AG09319 (cell line): ENCODE data around the gene C12orf76.
A peak's percentile ranks its signal among the peaks of the same experiment; 100 is the strongest.
"Not testable (repeated sequence)": the region's sequence is repeated elsewhere in the genome, so short reads cannot be mapped to it uniquely, and the experiment has no call there.

ENCODE experiments used
- DNase-seq: peaks from one replicate; pipeline ENCODE4 v3.0.0-alpha.2; 2010; ENCODE audit warnings: low read depth; ENCODE audit errors: extremely low read depth
- TF ChIP-seq, protein P1 (sequence below): IDR thresholded peaks from 2 replicates; pipeline ENCODE4 v1.5.1; 2011; ENCODE audit warnings: low read depth, mild to moderate bottlenecking, inconsistent platforms, low read length, moderate library complexity

The C12orf76 gene

DNA sequence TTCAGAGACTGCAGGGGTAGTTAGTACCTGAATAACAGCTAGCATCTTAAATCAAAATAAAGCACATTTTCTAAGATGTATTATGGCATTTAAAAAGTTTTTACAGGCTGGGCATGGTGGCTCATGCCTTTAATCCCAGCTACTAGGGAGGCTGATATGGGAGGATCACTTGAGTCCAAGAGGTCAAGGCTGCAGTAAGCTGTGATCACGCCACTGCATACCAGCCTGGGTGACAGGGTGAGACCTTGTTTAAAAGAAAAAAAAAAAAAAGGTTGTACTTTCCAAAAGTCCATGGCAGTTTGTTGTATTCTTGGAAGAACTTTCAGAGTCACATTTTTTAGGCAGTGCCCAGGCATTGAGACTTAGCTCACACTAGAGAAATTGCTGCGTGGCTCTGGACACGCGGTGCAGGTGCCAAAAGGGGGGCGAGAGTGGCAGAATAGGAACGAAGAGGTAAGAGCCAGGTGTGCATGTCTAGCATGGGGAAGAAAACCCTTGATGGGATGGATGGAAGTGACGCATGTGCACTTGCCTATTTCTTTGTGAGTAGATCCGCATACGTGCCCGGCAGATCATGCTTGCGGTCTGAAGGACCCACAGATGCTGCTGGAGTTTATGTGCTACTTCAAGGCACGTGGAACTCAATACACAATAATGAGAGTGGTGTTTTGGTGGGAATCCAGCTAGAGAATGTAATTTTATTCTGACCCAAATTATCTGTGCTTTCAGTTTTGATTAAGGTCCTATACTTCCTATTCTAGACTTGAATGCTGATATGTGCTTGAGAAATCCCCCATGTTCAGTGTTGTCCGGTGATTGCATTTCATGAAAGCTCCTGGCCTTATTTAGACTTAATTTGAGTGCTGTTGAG is 37.2 kb downstream of the C12orf76 start:
- TF ChIP-seq, protein P1, sequence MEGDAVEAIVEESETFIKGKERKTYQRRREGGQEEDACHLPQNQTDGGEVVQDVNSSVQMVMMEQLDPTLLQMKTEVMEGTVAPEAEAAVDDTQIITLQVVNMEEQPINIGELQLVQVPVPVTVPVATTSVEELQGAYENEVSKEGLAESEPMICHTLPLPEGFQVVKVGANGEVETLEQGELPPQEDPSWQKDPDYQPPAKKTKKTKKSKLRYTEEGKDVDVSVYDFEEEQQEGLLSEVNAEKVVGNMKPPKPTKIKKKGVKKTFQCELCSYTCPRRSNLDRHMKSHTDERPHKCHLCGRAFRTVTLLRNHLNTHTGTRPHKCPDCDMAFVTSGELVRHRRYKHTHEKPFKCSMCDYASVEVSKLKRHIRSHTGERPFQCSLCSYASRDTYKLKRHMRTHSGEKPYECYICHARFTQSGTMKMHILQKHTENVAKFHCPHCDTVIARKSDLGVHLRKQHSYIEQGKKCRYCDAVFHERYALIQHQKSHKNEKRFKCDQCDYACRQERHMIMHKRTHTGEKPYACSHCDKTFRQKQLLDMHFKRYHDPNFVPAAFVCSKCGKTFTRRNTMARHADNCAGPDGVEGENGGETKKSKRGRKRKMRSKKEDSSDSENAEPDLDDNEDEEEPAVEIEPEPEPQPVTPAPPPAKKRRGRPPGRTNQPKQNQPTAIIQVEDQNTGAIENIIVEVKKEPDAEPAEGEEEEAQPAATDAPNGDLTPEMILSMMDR: no peak
- DNase-seq: no peak

DNA sequence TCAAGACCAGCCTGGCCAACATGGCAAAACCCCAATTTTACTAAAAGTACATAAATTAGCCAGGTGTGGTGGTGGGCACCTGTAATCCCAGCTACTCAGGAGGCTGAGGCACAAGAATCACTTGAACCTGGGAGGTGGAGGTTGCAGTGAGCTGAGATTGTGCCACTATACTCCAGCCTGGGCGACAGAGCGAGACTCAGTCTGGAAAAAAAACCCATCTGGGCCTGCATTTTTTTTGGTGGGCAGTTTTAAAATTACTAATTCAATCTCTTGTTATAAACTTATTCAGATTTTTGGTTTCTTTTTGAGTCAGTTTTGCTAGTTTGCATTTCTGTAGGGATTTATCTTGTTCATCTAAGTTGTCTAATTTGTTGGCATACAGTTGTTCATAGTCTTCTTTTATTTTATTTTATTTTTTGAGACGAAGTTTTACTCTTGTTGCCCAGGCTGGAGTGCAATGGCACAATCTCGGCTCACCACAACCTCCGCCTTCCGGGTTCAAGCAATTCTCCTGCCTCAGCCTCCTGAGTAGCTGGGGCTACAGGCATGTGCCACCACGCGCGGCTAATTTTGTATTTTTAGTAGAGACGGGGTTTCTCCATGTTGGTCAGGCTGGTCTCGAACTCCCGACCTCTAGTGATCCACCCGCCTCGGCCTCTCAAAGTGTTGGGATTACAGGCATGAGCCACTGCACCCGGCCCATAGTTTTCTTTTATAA is 39.5 kb downstream of the C12orf76 start:
- DNase-seq: not testable (repeated sequence)

GRCh38 chr12:110007881-110008280 is 40.4 kb downstream of the C12orf76 start:
- DNase-seq: no peak
- TF ChIP-seq, protein P1: no peak

DNA sequence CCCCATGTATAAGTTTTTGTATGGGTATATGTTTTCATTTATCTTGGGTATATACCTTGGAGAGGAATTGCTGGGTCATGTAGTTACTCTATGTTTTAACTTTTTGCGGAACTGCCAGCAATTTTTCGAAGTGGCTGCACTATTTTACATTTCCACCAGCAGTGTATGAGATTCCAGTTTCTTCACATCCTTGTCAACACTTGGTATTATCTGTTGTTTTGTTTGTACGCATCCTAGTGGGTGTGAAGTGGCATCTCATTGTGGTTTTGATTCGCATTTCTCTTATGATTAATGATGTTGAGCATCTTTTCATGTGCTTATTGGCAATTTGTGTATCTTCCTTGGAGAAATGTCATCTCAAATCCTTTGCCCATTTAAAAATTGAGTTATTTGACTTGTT is 42.2 kb downstream of the C12orf76 start:
- no peak for DNase-seq
- TF ChIP-seq, protein P1: no peak

GRCh38 chr12:110005319-110005973 is 42.9 kb downstream of the C12orf76 start:
- TF ChIP-seq, protein P1: no peak
- no peak for DNase-seq

GRCh38 chr12:110004598-110004997 is 43.7 kb downstream of the C12orf76 start:
- TF ChIP-seq, protein P1: no peak
- no peak for DNase-seq

GRCh38 chr12:110002676-110003515 is 45.4 kb downstream of the C12orf76 start:
- DNase-seq: peak; percentile 19
- TF ChIP-seq, protein P1: no peak
